Activated CD8-positive, alpha-beta memory T cell treated with anti-CD3 and anti-CD28 coated beads, Interleukin-2, amount 50 U/mL, for 24 hours (primary cell): Measurements from ENCODE around the gene PRORP.
"Not testable (repeated sequence)": the region's sequence is repeated elsewhere in the genome, so short reads cannot be mapped to it uniquely, and the experiment has no call there.

Source experiments
- DNase-seq: peaks from one replicate; pipeline ENCODE4 v3.0.0-alpha.2; 2020; ENCODE audit errors: extremely low read depth

Gene PRORP

GRCh38 chr14:35138585-35138984 is 16.2 kb downstream of the PRORP start:
- DNase-seq, result no peak

- DNase-seq, result no peak
Observed at GRCh38 chr14:35140718-35141581, 18.6 kb downstream of the PRORP start.

GRCh38 chr14:35144029-35144428 is 21.7 kb downstream of the PRORP start:
- DNase-seq, result no peak

- DNase-seq, result no peak
Observed at GRCh38 chr14:35146711-35147149, 24.4 kb downstream of the PRORP start.

- DNase-seq, result no peak
Observed at GRCh38 chr14:35147186-35147585, 24.8 kb downstream of the PRORP start.

- no peak for DNase-seq
Observed at GRCh38 chr14:35147711-35148110, 25.4 kb downstream of the PRORP start.

- no peak for DNase-seq
Observed at GRCh38 chr14:35149239-35149638, 26.9 kb downstream of the PRORP start.

GRCh38 chr14:35152531-35152930 is 30.2 kb downstream of the PRORP start:
- DNase-seq, result not testable (repeated sequence)

GRCh38 chr14:35154016-35154415 is 31.7 kb downstream of the PRORP start:
- DNase-seq, result no peak

GRCh38 chr14:35155962-35156361 is 33.6 kb downstream of the PRORP start:
- no peak for DNase-seq

GRCh38 chr14:35158491-35158890 is 36.1 kb downstream of the PRORP start:
- DNase-seq, result no peak

- DNase-seq, result no peak
Observed at GRCh38 chr14:35158951-35159653, 36.8 kb downstream of the PRORP start.

GRCh38 chr14:35159742-35160409 is 37.5 kb downstream of the PRORP start:
- DNase-seq, result no peak

- DNase-seq, result no peak
Observed at GRCh38 chr14:35161231-35161630, 38.9 kb downstream of the PRORP start.

GRCh38 chr14:35163384-35163783 is 41.0 kb downstream of the PRORP start:
- DNase-seq, result no peak

- no peak for DNase-seq
Observed at GRCh38 chr14:35164849-35165248, 42.5 kb downstream of the PRORP start.

GRCh38 chr14:35167496-35167895 is 45.1 kb downstream of the PRORP start:
- DNase-seq, result no peak
